HG02870 (cell line): ENCODE data around the gene HNRNPM.

ENCODE experiments used
- ATAC-seq: cut with Tn5 transposase; IDR thresholded peaks from one replicate; pipeline ENCODE4 v1.9.1; 2021; ENCODE audit warnings: mild to moderate bottlenecking, moderate library complexity; ENCODE audit not compliant: unreplicated experiment

Gene HNRNPM

GRCh38 chr19:8459520-8460270 lies 14.9 kb downstream of the HNRNPM start:
- no peak for ATAC-seq

GRCh38 chr19:8460516-8461298 lies 15.9 kb downstream of the HNRNPM start:
- ATAC-seq: no peak

- no peak for ATAC-seq
Observed at GRCh38 chr19:8461376-8461775, 16.6 kb downstream of the HNRNPM start.

- no peak for ATAC-seq
Observed at GRCh38 chr19:8461891-8462290, 17.1 kb downstream of the HNRNPM start.

GRCh38 chr19:8462571-8462970 lies 17.8 kb downstream of the HNRNPM start:
- no peak for ATAC-seq

- ATAC-seq: no peak
Observed at GRCh38 chr19:8463365-8463764, 18.6 kb downstream of the HNRNPM start.

- no peak for ATAC-seq
Observed at GRCh38 chr19:8466018-8466417, 21.2 kb downstream of the HNRNPM start.

- no peak for ATAC-seq
Observed at GRCh38 chr19:8468124-8468523, 23.3 kb downstream of the HNRNPM start.

GRCh38 chr19:8468761-8469373 lies 24.1 kb downstream of the HNRNPM start:
- no peak for ATAC-seq

GRCh38 chr19:8469613-8470368 lies 25.0 kb downstream of the HNRNPM start:
- ATAC-seq: no peak

- no peak for ATAC-seq
Observed at GRCh38 chr19:8473648-8474476, 29.1 kb downstream of the HNRNPM start.

- no peak for ATAC-seq
Observed at GRCh38 chr19:8475005-8475404, 30.2 kb downstream of the HNRNPM start.

- ATAC-seq: no peak
Observed at GRCh38 chr19:8476524-8476923, 31.7 kb downstream of the HNRNPM start.

GRCh38 chr19:8477889-8478288 lies 33.1 kb downstream of the HNRNPM start:
- no peak for ATAC-seq

- no peak for ATAC-seq
Observed at GRCh38 chr19:8478598-8478997, 33.8 kb downstream of the HNRNPM start.

- no peak for ATAC-seq
Observed at GRCh38 chr19:8481201-8481600, 36.4 kb downstream of the HNRNPM start.

GRCh38 chr19:8481616-8482015 lies 36.8 kb downstream of the HNRNPM start:
- no peak for ATAC-seq

- no peak for ATAC-seq
Observed at GRCh38 chr19:8482696-8483095, 37.9 kb downstream of the HNRNPM start.

GRCh38 chr19:8483165-8483564 lies 38.4 kb downstream of the HNRNPM start:
- no peak for ATAC-seq

- ATAC-seq: no peak
Observed at GRCh38 chr19:8484331-8484894, 39.6 kb downstream of the HNRNPM start.
